Suppressor macrophage treated with lipopolysaccharide for 1 hour (primary cell): ENCODE measurements around the gene SLC6A19.

Source experiments
- DNase-seq, 3 donors: peaks; one replicate each; pipeline ENCODE4 v3.0.0-alpha.2; 2020 to 2022

SLC6A19 gene

DNA sequence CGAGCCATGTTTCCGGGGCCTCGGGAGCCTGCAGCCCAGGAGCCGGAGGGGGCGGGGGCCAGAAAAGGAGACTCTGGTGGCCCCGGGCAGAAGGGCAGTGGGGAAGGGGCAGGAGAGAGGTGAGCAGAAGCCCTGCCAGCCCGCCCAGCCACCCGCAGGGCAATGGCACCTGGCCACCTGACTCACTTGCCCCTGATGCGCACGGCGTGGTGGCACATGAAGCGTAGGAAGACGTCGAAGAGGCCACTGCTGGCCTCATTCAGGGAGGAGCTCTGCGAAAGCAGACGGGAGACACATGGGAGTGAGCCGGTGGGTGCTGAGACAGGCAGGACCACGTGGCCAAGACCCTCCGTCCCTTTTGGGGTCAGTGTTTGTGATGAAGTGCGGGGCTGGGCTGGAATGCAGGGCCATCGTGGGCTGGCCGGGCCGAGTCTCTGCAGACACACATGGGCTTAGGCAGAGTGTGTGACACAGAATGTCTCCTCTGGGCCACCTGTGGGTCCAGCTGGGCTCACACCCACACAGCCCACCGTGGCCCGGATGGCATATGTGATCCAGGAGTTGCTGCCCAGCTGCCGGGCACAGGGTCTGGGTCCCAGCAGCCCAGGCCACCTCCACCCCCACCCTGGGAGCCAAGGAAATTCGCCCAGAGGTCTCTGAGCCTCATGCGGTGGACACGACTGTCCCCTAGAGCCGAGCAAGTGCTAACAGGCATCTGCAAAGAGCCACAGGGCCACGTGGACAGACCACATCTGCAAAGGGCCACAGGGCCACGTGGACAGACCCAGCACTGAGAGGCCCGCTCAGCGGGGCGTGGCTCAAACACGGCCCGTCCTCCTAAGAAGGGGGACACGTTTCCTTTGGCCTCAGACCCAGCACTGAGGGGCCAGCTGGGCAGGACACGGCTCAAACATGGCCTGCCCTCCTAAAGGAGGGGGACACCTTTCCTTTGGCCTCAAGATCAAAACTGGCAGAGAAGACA lies 69.8 kb downstream of the SLC6A19 start:
- DNase-seq: no peak

DNA sequence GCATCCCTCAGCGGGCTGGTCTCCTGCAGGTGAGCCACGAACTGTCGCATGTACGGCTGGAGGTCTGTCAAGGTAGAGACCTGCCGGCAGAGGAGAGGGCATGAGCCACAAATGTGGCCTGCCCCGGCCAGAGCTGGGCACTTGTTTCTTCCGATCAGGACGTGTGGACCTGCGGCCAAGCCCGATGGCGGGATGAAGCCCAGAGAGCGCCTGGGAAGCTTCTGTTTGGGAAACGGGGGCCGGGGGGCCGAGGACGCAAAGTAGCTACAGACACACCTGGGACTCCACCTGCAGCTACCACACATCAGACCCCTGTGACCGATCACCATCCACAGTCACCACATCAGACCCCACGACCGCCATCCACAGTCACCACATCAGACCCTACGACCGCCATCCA lies 70.8 kb downstream of the SLC6A19 start:
- DNase-seq: no peak

DNA sequence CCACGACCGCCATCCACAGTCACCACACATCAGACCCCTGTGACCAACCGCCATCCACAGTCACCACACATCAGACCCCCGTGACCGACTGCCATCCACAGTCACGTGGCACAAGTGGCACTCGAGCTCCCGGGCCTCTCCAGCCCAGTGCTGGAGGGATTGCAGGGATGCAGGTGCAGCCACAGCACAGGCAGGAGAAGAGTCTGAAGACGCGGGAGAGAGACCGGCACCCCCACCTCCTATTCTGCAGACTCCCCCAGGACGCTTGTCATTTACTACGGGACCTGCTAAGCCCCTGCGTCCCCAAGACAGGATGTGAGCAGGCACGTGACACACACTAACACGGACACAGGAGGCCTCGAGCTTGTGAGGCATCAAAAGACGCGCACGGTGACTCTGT lies 72.3 kb downstream of the SLC6A19 start:
- DNase-seq: no peak

DNA sequence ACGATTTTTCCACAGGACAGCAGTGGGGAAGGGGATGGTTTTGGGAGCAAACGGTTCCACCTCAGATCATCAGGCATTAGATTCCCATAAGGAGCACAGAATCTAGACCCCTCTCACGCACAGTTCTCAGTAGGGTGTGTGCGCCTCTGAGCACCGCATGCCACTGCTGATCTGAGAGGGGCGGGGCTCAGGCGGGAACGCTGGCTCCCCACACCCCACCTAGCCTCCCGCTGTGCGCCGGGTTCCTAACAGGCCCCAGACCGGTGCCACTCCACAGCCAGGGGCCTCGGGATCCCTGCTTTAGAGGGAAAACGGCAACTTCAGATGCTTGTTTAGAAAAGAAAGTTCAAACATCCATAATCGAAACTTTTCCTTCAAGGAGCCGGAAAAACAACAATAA lies 73.1 kb downstream of the SLC6A19 start:
- no peak for DNase-seq
